ENCODE data around the gene CLBA1.

The CLBA1 gene

GRCh38 chr14:104938960-104939359, 46.6 kb upstream of the CLBA1 start:
- Histone ChIP-seq H3K4me3 (replicated peaks; ENCODE audit: insufficient read depth, low read length) (no peak overlapping the region), H3K27me3 (ENCODE audit: insufficient read depth, poor library complexity, severe bottlenecking) (peaks cover 21% of the 10 kb centered on the region), H3K27ac (replicated peaks) (no peak overlapping the region)
- no peak for DNase-seq (ENCODE audit: low read depth in 1 of 2, low spot score in 1 of 2)
- no peak for TF ChIP-seq CTCF (IDR thresholded peaks at IDR 0.05; ENCODE audit: insufficient read depth, low read length)
- TF ChIP-seq REST (IDR thresholded peaks at IDR 0.05; ENCODE audit: insufficient replicate concordance, low read depth) = no peak
- no peak for TF ChIP-seq POLR2AphosphoS5 (IDR thresholded peaks at IDR 0.05; ENCODE audit: low read depth)
- TF ChIP-seq SPI1 (IDR thresholded peaks at IDR 0.05; ENCODE audit: borderline replicate concordance, low read depth) = no peak
- TF ChIP-seq GABPA (IDR thresholded peaks at IDR 0.05; ENCODE audit: low read depth) = no peak

GRCh38 chr14:104939666-104940410, 45.8 kb upstream of the CLBA1 start:
- no peak overlapping the region for H3K27ac ChIP-seq (replicated peaks)
- no peak for TF ChIP-seq POLR2AphosphoS5 (IDR thresholded peaks at IDR 0.05; ENCODE audit: low read depth)
- 0 out of 2 replicates have a peak, but pooled peaks have one; percentile 7 for TF ChIP-seq SPI1 (IDR thresholded peaks at IDR 0.05; ENCODE audit: borderline replicate concordance, low read depth)
- TF ChIP-seq CTCF (IDR thresholded peaks at IDR 0.05; ENCODE audit: insufficient read depth, low read length) = no peak
- peaks cover 13% of the 10 kb centered on the region for H3K27me3 ChIP-seq (ENCODE audit: insufficient read depth, poor library complexity, severe bottlenecking)
- DNase-seq (ENCODE audit: low read depth in 1 of 2, low spot score in 1 of 2) = peak in 1 of 2 experiments; percentile 43
- no peak overlapping the region for H3K4me3 ChIP-seq (replicated peaks; ENCODE audit: insufficient read depth, low read length)

- TF ChIP-seq CTCF (IDR thresholded peaks at IDR 0.05; ENCODE audit: insufficient read depth, low read length) (no peak), POLR2AphosphoS5 (IDR thresholded peaks at IDR 0.05; ENCODE audit: low read depth) (no peak), SPI1 (IDR thresholded peaks at IDR 0.05; ENCODE audit: borderline replicate concordance, low read depth) (no peak)
- H3K4me3 ChIP-seq (replicated peaks; ENCODE audit: insufficient read depth, low read length) = no peak overlapping the region
- no peak overlapping the region for H3K27ac ChIP-seq (replicated peaks)
- no peak for DNase-seq (ENCODE audit: low read depth in 1 of 2, low spot score in 1 of 2)
- peaks cover 7% of the 10 kb centered on the region for H3K27me3 ChIP-seq (ENCODE audit: insufficient read depth, poor library complexity, severe bottlenecking)
Observed at GRCh38 chr14:104940526-104941150, 45.0 kb upstream of the CLBA1 start.

- no peak for DNase-seq (ENCODE audit: low read depth in 1 of 2, low spot score in 1 of 2)
- H3K27me3 ChIP-seq (ENCODE audit: insufficient read depth, poor library complexity, severe bottlenecking) = peaks cover 7% of the 10 kb centered on the region
- no peak overlapping the region for H3K27ac ChIP-seq (replicated peaks)
- no peak for TF ChIP-seq GABPA (IDR thresholded peaks at IDR 0.05; ENCODE audit: low read depth)
- TF ChIP-seq POLR2AphosphoS5 (IDR thresholded peaks at IDR 0.05; ENCODE audit: low read depth) = no peak
- TF ChIP-seq SPI1 (IDR thresholded peaks at IDR 0.05; ENCODE audit: borderline replicate concordance, low read depth) = no peak
- TF ChIP-seq REST (IDR thresholded peaks at IDR 0.05; ENCODE audit: insufficient replicate concordance, low read depth) = no peak
- TF ChIP-seq CTCF (IDR thresholded peaks at IDR 0.05; ENCODE audit: insufficient read depth, low read length) = no peak
- no peak overlapping the region for H3K4me3 ChIP-seq (replicated peaks; ENCODE audit: insufficient read depth, low read length)
Observed at GRCh38 chr14:104941508-104942365, 43.9 kb upstream of the CLBA1 start.

All from HL-60 (cell line).